Dedifferentiated amniotic fluid mesenchymal stem cell (primary cell): ENCODE results near the gene SCAMP3.
"Not testable (repeated sequence)": the region's sequence is repeated elsewhere in the genome, so short reads cannot be mapped to it uniquely, and the experiment has no call there.

ENCODE experiments used
- DNase-seq: peaks from one replicate; pipeline ENCODE4 v3.0.0-alpha.2; 2016; ENCODE audit errors: extremely low spot score

Gene SCAMP3

DNA sequence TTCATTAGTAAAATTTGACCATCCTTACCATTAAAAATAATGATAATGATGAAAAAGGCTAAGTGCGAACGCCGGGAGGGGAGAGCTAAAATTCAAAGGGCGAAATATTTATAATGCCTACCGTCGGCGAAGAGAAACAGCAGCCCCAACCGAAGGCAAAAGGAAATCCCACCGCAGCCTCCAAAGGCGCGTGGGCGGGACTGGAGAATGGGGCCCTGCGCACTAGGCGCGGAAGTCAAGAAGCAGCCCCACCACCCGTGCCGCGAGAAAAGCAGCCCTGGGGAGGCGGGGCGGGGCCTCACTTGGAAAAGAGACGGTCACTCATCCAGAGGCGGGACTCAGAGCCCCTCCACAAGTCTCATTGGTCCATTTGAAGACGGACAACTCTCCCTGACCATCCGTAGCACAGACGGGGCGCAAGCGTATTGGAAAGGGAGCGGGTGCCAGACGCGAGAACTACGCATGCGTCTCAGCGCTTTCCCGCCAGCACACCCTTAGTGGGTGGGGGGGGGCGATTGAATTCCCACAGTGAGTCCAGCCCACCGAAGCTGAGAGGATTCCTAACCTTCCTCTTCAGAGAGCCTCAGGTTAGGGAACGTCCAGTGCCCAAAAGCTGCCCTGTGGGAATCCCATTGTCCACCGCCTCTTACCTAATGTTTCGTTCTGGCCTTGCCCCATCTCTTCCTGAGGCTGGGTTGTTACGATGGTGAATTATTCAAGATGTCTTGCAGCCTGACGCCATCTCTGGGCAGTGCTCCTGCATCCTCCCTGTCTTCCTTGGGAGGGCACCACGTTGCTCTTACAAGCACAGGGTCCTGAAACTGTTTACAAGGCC is 34.7 kb downstream of the SCAMP3 start:
- peak; percentile 99 for DNase-seq

- DNase-seq, result peak; percentile 34
Observed at GRCh38 chr1:155226910-155227260, 35.3 kb downstream of the SCAMP3 start.

DNA sequence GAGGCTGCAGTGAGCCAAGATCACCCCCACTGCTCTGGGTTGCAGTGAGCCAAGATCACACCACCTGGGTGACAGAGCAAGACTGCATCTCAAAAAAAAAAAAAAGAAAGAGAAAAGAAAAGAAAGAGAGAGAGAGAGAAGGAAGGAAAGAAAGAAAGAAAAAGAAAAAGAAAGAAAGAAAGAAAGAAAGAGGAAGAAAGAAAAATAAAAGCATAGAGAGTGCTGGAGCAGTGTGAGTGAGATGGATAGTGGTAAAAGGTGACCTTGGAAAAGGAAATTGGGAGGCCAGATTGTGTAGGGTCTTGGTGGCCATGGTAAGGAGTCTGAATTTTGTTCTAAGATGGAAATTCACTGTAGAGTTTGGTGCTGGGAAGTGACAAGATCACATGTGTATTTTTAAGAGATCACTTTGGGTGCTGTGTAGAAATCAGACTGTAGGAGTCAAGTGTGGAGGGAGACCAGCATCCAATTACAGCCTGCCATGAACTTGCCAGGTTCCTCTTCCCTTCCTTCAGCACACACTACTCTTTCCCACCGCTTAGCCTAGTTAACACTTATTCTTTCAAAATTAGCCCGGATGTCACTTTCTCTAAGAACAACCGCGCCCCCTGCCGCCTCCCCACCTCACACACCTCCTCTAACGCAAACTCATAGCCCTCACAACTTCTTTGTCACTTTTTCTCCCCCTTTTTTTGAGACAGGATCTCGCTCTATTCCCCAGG is 35.8 kb downstream of the SCAMP3 start:
- peak; percentile 59 for DNase-seq

GRCh38 chr1:155225404-155225759 is 36.8 kb downstream of the SCAMP3 start:
- not testable (repeated sequence) for DNase-seq

DNA sequence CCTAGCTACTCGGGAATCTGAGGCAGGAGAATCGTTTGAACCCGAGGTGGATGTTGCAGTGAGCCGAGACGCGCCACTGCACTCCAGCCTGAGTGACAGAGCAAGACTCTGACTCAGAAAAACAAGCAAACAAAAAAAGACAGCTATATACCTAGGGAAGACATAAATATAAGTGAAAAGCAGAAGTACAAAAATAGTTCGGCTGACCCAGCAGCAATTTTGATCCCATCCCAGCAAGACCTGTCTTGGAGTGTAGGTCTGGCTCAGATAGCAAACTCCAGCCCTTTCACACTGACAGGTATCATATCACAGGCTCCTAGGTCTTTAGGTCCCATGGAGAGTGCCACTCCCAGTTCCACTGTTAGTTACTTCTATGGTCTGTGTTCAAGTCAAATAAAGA is 39.1 kb downstream of the SCAMP3 start:
- DNase-seq, result no peak

DNA sequence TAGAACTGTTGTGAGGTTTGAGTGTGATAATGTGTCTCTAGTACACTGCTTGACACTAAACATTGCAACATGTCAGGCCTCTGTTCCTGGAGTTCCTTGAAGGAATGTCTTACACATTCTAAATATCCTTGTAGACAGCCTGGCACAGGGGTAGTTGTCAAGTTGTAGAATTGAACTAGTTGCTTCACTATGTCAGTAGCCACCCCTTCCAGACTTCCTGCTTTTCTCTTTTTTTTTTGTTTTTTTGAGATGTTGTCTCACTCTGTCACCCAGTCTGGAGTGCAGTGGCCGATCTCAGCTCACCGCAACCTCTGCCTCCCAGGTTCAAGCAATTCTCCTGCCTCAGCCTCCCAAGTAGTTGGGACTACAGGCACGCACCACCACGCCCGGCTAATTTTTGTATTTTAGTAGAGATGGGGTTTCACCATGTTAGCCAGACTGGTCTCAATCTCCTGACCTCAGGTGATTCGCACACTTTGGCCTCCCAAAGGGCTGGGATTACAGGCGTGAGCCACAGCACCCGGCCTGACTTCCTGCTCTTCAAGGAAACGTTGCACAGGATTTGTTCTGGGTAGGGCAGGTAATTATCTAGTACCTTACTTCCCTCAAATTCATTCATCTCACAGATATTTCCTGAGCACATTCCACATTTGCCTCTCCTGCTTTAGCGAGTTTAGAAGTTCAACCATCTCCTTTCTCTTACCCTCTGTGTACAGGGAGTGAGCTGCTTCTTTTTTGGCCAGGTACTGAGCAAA is 41.8 kb downstream of the SCAMP3 start:
- not testable (repeated sequence) for DNase-seq

DNA sequence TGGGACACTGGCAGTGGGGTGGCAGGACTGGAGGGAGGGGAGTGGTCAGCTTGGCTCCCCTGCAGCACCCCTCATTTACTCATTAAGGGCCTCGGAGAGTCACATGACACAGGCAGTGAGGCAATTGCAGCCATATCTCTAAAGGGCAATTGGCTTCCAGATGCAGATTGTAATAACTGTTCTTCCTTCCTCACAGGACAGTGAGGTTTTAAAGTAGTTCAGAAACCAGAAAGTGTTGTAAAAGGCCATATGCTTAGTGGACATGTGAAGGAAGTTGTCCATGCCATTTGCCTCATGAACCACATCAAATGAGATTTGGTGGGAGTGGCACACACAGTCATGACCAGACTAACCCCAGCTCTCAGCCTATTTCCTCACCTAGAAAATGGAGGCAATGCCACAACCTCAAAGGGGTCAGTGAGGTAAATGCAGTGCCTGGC is 42.5 kb downstream of the SCAMP3 start:
- DNase-seq, result no peak

DNA sequence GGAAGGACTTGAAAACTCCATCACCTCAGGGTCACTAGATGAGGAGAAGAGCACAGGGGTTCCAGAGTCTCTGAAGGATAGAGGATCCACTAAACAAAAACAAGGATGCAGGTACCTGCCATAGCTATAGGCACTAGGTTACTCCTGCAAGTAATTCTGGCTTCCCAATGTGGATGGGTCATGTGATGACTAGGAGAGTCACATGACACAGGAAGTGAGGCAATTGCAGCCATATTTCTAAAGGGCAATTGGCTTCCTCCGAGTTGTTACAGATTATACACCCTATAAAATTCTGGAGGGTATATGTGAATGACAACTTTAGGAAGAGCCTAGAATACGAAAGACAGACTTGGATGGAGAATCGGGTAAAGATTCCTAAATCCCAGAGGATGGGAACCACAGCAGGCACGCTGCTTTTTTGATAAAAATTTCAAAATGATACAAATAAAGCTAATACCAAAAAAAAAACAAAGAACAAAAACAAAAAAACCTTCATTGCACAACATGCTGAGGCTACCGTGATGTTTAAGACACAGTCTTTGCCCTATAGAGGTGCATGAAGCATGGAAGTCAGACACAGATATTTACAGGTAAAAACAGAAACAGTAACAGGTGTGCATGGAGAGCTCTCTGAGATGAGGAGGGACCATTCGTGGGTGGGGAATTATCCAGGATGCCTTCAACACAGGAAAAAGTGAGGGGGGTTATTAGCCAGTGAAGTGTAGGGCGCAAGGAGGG is 43.1 kb downstream of the SCAMP3 start:
- DNase-seq, result peak; percentile 42

- not testable (repeated sequence) for DNase-seq
Observed at GRCh38 chr1:155214702-155215101, 47.5 kb downstream of the SCAMP3 start.

DNA sequence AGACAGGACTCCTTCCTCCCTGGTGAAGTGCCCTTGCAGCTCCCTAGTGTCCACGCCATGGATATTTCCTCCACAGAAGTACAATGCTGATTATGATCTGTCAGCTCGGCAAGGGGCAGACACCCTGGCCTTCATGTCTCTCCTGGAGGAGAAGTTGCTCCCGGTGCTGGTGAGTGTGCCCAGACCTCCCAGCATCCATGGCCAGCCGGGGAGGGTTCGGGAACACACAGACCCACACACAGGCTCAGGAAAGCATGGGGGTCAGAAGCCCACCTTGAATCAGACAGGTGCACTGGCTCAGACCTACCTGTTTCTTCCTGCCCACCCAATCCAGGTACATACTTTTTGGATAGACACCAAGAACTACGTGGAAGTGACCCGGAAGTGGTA is 50.1 kb downstream of the SCAMP3 start:
- DNase-seq, result not testable (repeated sequence)

DNA sequence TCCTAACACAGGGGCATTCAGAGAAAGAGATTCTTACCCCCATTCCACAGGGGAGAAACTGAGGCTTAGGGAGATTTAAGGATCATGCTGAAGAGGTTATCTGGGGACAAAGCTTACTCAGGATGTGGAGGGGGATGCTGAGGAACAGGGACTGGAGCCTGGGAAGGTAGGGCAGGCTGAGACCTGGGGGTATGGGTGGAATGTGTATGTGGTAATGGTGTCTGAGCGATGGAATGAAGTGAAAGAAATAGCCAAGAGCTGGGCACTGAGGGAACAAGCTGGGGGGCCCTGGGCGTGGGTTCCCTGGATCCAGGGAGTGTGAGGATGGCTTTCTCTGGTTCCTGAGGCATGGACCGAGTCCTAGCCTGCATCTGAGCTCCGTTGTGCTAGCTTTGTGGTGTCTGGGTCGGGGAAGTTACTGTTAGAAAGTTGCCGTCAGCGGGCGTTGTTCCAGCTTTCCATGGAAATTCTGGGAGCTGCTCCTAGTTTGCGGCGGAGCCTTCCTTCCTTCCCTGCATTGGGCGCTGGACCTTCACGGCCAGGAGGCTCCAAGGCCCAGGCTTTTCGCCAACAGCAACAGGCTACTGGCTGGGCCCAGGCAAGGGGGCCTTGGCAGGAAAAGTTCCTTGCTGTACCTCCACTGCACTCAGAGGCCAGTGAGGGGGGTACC is 50.6 kb downstream of the SCAMP3 start:
- DNase-seq, result not testable (repeated sequence)

DNA sequence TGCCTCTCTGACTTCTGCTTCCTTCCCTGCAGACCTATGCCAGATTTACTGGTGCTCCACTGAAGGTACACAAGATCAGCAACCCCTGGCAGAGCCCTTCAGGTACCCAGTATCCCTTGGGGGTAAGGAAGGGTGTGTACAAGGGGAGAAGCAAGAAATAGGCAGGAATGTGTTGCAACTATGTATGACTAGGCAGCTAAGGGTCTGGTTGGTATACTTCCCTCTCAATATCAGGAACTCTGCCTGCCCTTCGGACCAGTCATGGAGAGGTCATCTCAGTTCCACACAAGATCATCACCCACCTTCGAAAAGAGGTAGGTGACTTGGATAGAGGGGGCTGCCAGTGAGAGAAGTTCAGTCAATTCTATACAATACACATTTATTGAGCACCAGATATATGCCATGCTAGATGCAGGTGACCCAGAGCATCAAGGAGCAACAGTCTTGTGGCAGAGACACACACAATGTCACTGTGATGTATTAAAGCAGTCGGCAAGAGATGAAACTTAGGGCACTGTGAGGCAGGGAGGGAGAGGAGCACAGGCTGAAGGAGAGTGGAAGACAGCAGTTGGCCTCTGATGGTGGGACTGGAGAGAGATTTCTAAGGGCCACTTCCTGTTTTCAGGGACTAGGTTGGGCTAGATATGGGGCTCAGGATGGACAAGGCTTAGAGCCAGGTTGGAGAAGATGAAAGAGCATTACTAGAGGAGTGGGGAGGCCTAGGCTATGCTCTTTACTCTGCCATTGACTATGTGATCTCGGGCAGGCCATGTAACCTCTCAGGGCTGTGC is 51.7 kb downstream of the SCAMP3 start:
- DNase-seq, result peak; percentile 13

DNA sequence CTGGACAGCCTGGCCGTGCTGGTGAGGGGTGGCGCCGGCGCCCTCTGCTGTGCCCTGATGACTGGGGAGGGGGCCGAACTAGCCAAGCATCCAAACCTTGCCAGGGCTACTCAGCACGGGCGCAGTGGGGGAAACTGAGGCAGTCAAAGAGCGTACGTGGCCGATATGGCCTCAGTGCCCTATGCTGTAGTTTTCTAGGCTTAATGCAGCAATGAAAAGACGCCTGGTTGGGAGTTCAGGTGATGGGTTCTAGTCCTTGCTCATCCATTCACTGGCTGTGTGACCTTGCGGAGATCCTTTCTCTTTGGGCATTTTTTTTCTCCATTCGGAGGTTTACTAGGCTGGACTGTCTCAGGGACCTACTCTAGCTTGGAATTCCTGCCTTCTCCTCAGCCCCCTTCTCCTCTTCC is 52.8 kb downstream of the SCAMP3 start:
- no peak for DNase-seq

DNA sequence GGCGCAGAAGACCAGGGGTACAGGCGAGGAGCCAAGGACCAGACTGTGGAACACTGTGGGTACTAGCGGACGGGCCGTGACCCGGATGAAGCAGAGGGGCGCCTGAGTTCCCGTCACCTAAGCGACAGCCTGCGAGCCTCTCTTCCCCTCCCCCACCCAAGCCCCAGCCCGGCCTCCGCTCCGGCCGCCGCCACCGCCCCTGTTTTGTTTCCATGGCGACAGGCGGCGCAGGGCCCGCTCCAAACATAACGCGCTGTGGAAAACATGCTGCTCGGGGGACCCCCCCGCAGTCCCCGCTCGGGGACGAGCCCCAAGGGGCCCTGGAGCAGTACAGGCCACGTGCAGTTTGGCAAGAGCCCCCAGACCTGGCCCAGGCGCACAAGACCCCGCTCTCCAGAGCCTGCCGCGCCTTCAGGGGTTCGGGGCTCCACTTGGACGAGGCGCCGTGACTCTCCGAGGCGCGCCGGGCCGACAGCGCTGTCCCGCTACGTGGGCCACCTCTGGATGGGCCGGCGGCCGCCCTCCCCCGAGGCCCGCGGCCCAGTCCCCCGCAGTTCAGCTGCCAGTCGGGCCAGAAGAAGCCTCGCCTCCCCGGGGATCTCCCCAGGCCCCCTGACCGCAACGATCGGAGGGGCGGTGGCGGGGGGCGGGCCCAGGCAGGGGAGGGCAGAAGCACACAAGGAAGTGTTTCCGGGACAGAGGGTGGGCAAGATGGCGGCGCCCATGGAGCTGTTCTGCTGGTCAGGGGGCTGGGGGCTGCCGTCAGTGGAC is 53.4 kb downstream of the SCAMP3 start, which contains the start of gene MTX1:
Gene MTX1, plus strand, starts transcription at position 155 of the 771 bp plus-strand sequence. Its CDS starts 110 bp downstream, at position 265.
- DNase-seq, result peak; percentile 82

DNA sequence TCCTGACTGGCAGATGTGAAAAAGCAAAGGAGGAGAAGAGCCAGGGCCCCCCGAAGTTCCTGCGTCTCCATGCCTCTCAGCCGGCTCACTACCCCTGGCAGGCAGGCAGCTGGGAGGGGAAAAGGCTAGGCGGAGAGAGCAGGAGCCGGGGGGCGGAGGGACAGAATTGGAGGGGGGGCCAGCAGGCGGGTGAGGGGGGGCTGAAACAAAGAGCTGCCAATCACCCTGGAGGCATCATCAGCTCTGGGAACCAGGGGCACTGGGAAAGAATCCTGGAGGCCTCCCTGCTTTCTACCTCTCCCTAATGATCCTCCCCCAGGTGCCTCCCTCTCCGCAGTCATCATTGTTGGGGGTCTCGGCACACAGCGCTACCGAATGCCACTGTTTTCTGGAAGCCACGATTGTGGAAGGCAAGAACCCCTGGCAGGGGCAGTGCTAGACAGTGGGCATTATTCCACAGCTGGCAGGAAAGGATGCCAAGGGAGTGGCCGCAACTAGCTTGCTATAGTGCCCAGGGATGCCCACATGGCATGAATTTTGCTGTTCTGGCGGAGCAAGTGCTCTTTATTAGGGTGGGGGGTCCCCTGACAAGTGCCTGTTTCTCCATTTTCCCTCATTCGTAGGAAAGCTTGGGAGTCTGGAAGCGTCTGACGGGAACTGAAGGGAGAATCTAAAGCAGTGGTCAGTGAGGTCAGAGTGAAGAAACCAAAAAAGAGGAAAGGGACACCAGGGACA is 54.2 kb downstream of the SCAMP3 start, which contains the start of gene THBS3:
Gene THBS3, minus strand, starts transcription at position 92 of the 735 bp plus-strand sequence. Its CDS starts 21 bp downstream, at position 71.
- DNase-seq, result no peak

DNA sequence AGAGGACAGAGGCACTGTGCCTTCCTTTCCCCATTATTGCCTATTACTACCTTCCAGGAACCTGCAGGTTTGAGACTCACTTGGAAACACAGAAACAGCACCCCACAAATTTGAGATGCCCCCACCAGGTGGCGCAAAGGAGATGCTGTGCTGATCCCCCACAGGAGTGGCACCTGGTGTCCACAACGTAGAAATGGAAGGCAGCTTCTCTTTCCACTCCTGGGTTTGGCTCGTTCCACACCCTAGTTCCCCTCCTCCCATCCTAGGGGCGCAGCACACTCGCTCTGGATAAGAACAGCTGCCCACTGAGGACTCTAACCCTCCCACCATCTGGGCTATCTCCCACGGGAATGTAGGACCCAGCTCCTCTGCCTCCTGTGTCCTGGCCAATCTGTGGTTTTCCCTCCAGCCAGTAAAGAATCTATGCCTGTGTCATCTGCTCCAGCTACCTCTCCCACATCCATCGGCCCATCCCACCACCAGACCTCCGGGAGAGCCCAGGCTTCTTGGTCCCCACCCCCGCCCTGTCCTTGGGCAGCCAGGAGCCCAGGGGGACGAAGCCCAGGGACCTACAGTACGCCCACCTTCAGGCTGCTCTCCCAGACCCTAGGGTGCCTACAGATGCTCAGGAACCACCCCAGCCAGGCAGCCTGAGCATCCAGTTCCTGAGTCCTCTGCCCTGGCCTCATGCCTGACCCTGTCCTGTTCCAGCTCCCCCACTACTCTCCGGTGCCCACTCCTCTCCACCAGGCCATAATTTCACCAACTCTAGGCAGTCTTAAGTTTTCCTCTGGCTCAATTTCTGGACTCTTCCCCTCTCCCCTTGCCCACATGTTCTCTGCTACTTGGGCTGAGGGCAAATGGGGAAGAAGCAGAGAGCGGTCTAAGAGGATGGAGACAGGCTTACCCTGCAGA is 55.0 kb downstream of the SCAMP3 start:
- peak; percentile 78 for DNase-seq
